SK-N-SH treated with all-trans-retinoic acid at 6 μM for 48 hours (cell line): ENCODE measurements around the gene HK3.

ENCODE experiments used
- BACH2 ChIP-seq: fragments of 250-450 bp; sonication (Bioruptor Pico); IDR thresholded peaks from 2 replicates; pipeline ENCODE4 v1.9.0; 2021; ENCODE audit warnings: mild to moderate bottlenecking, borderline replicate concordance
- ESRRG ChIP-seq: fragments of 250-450 bp; sonication (Bioruptor Pico); IDR thresholded peaks from 2 replicates; pipeline ENCODE4 v1.6.1; 2021; ENCODE audit warnings: mild to moderate bottlenecking
- PPARA ChIP-seq: fragments of 250-450 bp; sonication (Bioruptor Pico); IDR thresholded peaks from 2 replicates; pipeline ENCODE4 v1.5.0; 2020; ENCODE audit warnings: mild to moderate bottlenecking, borderline replicate concordance
- TOX ChIP-seq: fragments of 250-450 bp; sonication (Bioruptor Pico); IDR thresholded peaks from 2 replicates; pipeline ENCODE4 v1.8.0; 2021; ENCODE audit warnings: mild to moderate bottlenecking, moderate library complexity, borderline replicate concordance
- TSHZ2 ChIP-seq: fragments of 250-450 bp; sonication (Bioruptor Pico); IDR thresholded peaks from 2 replicates; pipeline ENCODE4 v1.5.0; 2020; ENCODE audit warnings: mild to moderate bottlenecking, moderate library complexity
- ZNF70 ChIP-seq: fragments of 450-650 bp; formaldehyde crosslinking; IDR thresholded peaks from 2 replicates; pipeline ENCODE4 v1.5.0; 2020; ENCODE audit warnings: mild to moderate bottlenecking, moderate library complexity

DNA sequence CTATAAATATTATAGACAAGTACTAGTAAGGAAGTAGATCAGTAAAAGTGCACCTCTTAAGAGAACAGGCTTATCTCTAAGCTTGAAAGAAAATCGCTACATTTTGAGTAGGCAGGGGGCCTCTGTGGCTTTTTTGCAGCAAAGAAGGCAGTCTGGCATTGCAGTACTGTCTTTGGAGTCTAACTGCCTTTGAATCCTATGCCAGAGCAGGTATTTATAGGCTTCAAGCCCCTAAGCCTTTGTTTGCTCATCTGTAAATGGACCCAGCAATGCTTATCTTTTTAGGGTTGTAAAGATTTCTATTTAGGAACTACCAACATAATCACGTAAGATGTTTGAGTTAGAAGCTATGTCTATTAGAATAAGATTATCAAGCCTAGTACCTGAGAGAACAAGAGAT, 23.7 kb upstream of the HK3 start:
- TF ChIP-seq BACH2 (no peak), TSHZ2 (CRISPR knock-in tag) (no peak), ESRRG (CRISPR knock-in tag) (no peak), ZNF70 (no peak), PPARA (CRISPR knock-in tag) (no peak), TOX (CRISPR knock-in tag) (no peak)
